NCI-H510A treated with DMSO at 0.1 percent for 48 hours (cell line): ENCODE measurements around the gene NEUROG1.

Source experiments
- DNase-seq: peaks from one replicate; lab custom pipeline; 2025; lab: John Stamatoyannopoulos, UW

Gene NEUROG1, protein sequence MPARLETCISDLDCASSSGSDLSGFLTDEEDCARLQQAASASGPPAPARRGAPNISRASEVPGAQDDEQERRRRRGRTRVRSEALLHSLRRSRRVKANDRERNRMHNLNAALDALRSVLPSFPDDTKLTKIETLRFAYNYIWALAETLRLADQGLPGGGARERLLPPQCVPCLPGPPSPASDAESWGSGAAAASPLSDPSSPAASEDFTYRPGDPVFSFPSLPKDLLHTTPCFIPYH

GRCh38 chr5:135535820-135536801 lies at the start of gene NEUROG1:
TSS of gene NEUROG1 (minus strand) at chr5:135535964. CDS start at chr5:135535690, 274 bp downstream.
- peak; percentile 3 for DNase-seq

DNA sequence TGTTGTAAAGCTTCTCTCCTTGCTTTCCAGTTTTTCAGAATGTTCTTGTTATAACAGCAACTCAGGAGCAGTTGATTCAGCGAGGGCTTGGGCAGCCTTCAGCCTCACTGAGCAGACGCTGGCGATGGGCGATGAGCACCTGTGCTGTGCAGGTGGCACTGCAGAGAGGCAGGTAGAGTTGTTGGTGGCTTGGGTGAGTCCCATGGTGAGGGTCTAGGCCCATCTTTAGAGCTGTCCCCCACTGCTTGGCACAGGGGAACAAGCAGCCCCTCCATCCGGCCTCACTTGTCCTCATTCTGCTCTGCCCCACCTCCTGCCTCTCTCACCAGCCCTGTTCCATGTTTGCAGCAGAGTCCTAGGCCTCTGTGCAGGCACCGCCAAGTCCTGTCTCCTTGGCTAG lies 49.2 kb upstream of the NEUROG1 start:
- DNase-seq, result no peak

DNA sequence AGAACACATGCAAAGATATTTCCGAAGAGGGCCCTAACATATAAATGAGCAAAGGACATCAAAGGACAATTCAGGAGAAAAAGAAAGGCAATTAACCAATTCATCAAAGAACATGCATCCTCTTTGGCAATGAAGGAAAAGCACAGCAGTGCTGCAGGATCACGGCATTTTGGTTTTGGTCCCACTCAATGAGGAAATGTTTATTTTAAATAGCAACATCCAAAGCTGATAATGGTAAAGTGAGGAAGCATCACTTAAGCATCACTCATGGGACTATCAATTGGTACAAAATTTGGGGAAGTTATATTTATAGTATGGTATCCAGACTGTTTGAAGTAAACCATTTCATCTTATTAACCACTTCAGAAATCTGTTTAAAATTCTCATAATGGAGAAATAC lies 48.5 kb upstream of the NEUROG1 start:
- no peak for DNase-seq

- DNase-seq, result no peak
These were observed 46.5 kb upstream of the NEUROG1 start for GRCh38 chr5:135582099-135582781.

GRCh38 chr5:135578685-135579341 lies 43.0 kb upstream of the NEUROG1 start, which contains the start of gene CXCL14:
TSS of gene CXCL14 (minus strand) at chr5:135578991. CDS start at chr5:135578778, 213 bp downstream.
- no peak for DNase-seq

DNA sequence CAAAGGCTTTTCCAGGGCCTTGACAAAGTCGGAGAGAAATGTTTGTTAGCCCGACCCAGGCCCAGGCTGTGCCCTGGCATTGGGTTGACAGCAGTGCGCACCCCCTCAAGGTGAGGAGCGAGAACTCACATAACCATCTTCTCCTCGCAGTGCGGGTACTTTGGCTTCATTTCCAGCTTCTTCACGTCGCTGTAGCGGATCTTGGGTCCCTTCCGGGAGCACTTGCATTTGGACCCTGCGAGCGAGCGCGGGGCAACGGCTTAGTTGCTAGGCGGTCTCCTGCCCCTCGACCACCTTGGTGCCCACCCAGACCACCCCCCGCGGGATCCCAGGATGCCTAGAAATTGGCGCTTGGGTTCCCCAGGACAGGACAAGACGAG lies 42.5 kb upstream of the NEUROG1 start:
- DNase-seq, result no peak

GRCh38 chr5:135577421-135577820 lies 41.7 kb upstream of the NEUROG1 start:
- DNase-seq, result no peak

- DNase-seq, result no peak
These were observed 40.4 kb upstream of the NEUROG1 start for GRCh38 chr5:135576075-135576599.

DNA sequence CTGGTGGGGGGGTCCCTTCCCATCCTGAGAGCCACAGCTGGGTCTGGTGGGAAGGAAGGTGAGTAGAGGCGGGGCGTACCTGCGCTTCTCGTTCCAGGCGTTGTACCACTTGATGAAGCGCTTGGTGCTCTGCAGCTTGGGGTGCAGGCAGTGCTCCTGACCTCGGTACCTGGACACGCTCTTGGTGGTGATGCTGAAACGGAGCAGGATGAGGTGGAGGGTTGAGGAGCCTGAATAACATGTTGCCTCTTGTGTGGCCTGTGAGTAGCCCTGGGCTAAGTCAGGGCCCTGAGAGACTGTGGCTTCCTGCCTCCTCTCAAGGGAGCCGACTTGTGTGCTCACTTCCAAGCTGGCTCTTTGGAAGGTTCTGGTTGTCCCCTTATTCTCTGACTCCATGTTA lies 38.7 kb upstream of the NEUROG1 start:
- no peak for DNase-seq

- no peak for DNase-seq
These were observed 36.1 kb upstream of the NEUROG1 start for GRCh38 chr5:135571902-135572301.

DNA sequence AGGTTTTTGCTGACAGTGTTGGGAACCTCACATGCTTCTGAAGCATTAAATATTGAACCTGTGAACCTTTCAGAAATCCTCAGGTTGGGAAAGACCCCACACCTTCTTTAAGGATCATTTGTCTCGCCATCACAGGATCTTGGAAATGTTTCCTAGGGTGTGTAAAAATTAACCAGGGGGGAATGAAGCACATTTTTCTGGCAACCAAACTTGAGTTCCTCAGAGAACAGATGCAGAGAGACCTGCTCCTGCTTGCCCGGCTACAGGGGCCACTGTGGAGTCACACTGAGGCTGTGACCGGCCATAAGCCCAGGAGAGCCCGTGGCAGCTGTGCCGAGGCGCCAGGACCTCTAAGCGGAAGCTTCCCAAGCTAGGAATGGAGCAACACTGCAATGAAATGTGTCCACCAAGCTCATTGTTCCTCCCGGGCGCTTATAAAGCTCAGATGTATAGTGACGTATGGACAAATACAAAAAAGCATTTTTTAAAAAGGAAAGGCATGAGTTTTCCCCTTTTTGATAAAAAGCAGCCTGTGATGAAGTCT lies 35.4 kb upstream of the NEUROG1 start:
- DNase-seq, result no peak

- DNase-seq, result no peak
These were observed 34.6 kb upstream of the NEUROG1 start for GRCh38 chr5:135570453-135570764.

DNA sequence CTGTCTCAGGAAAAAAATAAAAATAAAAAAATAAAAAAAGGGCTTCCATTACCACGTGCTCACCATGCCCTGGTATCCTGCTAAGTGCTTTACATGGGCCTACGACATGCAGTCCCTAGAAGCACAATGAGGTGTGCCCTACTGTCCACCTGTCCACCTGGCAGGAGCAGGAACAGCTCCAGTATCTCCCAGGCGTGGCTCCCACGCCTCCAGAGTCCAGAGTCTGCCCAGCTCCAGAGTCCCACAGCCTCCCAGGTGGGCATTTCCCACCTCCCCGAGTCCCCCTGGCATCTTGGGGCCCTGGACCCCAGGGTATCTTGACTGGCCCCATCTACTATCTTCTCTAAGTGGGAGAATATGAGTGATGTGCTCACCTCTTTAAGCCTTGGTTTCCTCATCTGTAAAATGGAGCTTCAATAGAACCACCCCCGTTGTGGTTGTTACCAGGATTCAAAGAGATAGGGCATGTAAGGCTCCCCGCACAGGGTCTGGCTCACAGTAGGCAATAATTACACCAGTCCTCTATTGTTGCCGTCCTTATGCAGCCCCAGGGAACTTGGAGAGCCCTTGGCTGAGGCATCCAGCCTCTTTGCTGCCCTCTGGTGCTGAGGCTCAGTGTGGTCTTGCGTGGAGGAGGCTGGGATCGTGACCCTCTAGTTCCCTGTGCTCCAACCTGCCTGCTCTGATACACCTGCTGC lies 34.1 kb upstream of the NEUROG1 start:
- DNase-seq, result peak; percentile 30

GRCh38 chr5:135568923-135569360 lies 33.2 kb upstream of the NEUROG1 start:
- no peak for DNase-seq

DNA sequence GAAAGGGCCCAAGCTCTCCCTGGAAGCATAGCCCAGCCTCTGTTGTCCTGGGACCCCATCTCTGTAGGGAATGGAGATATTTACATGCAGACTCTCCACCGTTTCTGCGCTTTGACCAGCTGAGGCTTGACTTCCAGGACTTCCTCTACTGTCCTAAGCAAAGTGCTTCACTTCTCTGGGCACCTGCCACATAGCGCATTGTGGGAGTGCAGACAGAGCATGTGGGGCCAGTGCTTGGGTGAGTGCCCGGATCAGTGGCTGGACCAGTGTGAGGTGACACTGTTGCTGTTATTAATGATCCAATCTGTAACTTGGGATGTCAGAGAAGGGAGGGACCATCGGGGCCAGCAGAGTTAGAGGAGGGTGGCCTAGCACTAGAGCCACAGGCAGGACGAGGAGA lies 32.5 kb upstream of the NEUROG1 start:
- no peak for DNase-seq

- no peak for DNase-seq
These were observed 31.9 kb upstream of the NEUROG1 start for GRCh38 chr5:135567661-135568060.

GRCh38 chr5:135566422-135567400 lies 30.9 kb upstream of the NEUROG1 start:
- no peak for DNase-seq

DNA sequence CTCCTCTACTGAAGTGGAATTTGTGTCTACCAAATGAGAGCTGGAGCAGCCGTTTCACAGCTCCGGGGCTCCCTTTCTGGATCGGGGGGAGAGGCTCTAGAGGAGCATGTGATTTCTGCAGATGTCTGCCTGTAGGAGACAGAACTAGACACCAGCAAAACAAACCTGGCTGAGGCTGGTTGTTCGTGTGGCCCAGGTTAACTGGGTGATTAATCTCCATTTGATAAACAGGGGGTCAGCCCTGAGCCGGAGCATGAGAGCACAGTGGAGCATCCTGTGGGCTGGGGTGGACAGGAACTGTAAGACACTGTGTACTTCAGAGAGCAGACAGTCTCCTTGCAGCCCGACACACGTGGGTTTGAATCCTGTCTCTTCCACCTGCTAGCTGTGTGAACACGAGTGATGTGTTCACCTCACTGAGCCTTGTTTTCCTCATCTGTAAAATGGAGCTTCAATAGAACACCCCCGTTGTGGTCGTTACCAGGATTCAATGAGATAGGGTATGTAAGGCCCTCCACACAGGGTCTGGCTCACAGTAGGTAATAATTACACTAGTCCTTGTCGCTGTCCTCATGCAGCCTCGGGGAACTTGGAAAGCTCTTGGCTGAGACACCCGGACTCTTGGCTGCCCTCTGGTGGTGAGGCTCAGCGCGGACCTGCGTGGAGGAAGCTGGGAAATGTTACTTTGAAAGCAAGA lies 30.1 kb upstream of the NEUROG1 start:
- DNase-seq, result peak; percentile 14

GRCh38 chr5:135565266-135565665 lies 29.5 kb upstream of the NEUROG1 start:
- DNase-seq, result no peak
